Calu3 (cell line): ENCODE measurements around the gene GBF1. TPM values are rescaled to one million over a fixed set of nuclear protein-coding genes. Genes with fewer than 3 reads are reported as not detected.

Experiments used
- BruUV-seq: library from RNA; stranded (reverse); fragments of 400-500 nt; replicated peaks from 2 replicates; lab custom pipeline; 2021; lab: Mats Ljungman, UMichigan
- CTCF ChIA-PET: fragments of 300-600 bp; sonication (Branson Sonifier 250); formaldehyde crosslinking; loops from one replicate; lab custom pipeline; 2022; ENCODE audit warnings: antibody characterized with exemption; lab: Charles Lee
- DNase-seq: peaks from one replicate; pipeline ENCODE4 v3.0.0; 2022
- H3K27ac Mint-ChIP-seq: one replicate; pipeline ENCODE4 v1.8.0; 2022; ENCODE audit warnings: mixed read lengths; ENCODE audit not compliant: unreplicated experiment
- H3K27me3 Mint-ChIP-seq: one replicate; pipeline ENCODE4 v1.8.0; 2022; ENCODE audit warnings: mixed read lengths; ENCODE audit not compliant: unreplicated experiment
- H3K36me3 Mint-ChIP-seq: one replicate; pipeline ENCODE4 v1.8.0; 2022; ENCODE audit warnings: mild to moderate bottlenecking, moderate library complexity, mixed read lengths; ENCODE audit not compliant: insufficient read depth, unreplicated experiment
- H3K4me1 Mint-ChIP-seq: one replicate; pipeline ENCODE4 v1.8.0; 2022; ENCODE audit warnings: mild to moderate bottlenecking, low read depth, mixed read lengths; ENCODE audit not compliant: unreplicated experiment
- H3K4me3 Mint-ChIP-seq: one replicate; pipeline ENCODE4 v1.8.0; 2022; ENCODE audit warnings: mild to moderate bottlenecking, low read depth, moderate library complexity, mixed read lengths; ENCODE audit not compliant: unreplicated experiment
- H3K9me3 Mint-ChIP-seq: one replicate; pipeline ENCODE4 v1.8.0; 2022; ENCODE audit warnings: low read depth, mixed read lengths; ENCODE audit not compliant: unreplicated experiment
- intact Hi-C: fragments of 100-400 bp; cut with micrococcal nuclease; formaldehyde crosslinking; loops from one replicate; pipeline ENCODE4 v1.10.0; 2022; ENCODE audit not compliant: unreplicated experiment
- total RNA-seq: library from RNA; stranded (reverse); gene quantifications from 2 replicates; pipeline ENCODE4 v1.2.3, GENCODE V29; 2022
- TF ChIP-seq, protein P1 (sequence below): fragments of 200-600 bp; IDR thresholded peaks from one replicate; pipeline ENCODE4 v1.8.0; 2022; ENCODE audit warnings: antibody characterized with exemption; ENCODE audit not compliant: unreplicated experiment

The GBF1 gene
- total RNA-seq, 1 experiment from 2014 or later, result 36.1 TPM

DNA sequence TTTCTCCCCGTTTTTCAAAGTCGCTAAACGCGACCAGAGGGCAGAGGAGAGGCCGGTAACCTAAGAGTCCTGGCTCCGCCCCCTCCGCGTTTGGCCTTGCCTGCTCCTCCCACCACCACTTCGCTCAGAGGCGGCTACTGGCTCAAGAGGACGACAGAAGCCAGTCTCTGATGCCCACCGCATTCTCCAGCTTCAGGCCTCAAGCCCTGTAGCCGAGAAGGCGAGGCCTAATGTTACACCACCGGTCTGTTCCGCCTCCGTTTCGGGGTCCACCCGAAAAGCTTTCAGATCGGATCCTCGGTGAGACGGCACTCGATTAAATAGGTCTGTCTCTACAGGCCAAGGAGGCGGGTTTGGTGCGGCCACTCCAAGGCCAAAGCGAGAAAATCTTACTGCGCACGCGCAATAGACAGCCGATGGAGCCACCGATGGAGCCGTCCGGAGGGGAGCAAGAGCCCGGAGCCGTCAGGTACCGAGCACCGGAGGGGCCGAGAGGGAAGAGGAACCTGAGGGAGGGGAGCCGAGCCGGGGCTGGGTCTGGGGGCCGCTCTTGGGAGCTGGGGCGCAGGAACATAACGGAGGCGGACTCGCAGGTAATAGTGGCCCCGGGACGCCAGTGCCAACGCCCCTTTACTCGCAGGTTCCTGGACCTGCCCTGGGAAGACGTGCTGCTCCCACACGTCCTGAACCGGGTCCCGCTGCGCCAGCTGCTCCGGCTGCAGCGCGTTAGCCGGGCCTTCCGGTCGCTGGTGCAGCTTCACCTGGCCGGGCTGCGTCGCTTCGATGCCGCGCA, 175.6 kb downstream of the GBF1 start, which contains the start of gene FBXL15:
TSS of gene FBXL15 (plus strand) at position 123 of the 793 bp plus-strand sequence. CDS start at position 417, 294 bp downstream.
- Mint-ChIP-seq H3K9me3 (no peaks in the 10 kb centered on the region), H3K27ac (peak within 1 kb of the TSS; percentile 80), H3K4me1 (peaks cover 5% of the 10 kb centered on the region), H3K36me3 (peaks cover 48% of the 10 kb centered on the region), H3K27me3 (peaks cover 31% of the 10 kb centered on the region), H3K4me3 (peak within 1 kb of the TSS; percentile 92)
- CTCF ChIA-PET, result interaction anchor here (0.7 to 3.1 kb wide), 6 partner anchors 12 to 163 kb away, joined by 4 to 18 read pairs (median 5); partner anchors contain the start of genes CUEDC2 and NFKB2
- DNase-seq, result peak; percentile 88
- intact Hi-C loops, result no loop called here
- TF ChIP-seq, protein P1, sequence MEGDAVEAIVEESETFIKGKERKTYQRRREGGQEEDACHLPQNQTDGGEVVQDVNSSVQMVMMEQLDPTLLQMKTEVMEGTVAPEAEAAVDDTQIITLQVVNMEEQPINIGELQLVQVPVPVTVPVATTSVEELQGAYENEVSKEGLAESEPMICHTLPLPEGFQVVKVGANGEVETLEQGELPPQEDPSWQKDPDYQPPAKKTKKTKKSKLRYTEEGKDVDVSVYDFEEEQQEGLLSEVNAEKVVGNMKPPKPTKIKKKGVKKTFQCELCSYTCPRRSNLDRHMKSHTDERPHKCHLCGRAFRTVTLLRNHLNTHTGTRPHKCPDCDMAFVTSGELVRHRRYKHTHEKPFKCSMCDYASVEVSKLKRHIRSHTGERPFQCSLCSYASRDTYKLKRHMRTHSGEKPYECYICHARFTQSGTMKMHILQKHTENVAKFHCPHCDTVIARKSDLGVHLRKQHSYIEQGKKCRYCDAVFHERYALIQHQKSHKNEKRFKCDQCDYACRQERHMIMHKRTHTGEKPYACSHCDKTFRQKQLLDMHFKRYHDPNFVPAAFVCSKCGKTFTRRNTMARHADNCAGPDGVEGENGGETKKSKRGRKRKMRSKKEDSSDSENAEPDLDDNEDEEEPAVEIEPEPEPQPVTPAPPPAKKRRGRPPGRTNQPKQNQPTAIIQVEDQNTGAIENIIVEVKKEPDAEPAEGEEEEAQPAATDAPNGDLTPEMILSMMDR, result no peak
- no TSS peak for BruUV-seq

DNA sequence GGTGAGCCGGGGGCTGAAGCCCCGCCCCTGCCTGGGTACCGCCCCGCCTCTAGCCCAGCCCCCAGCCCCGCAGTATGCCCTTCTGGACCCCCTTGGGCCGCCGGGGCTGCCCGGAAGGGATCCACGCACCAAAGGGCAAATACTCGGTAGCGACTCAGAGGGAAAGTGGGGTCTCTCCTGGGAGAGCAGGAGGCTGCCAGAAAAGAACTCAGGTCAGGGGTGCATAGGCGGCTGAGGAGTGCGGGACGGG, 176.1 kb downstream of the GBF1 start:
- intact Hi-C loops, result no loop called here
- BruUV-seq, result no TSS peak
- Mint-ChIP-seq H3K9me3 (no peaks in the 10 kb centered on the region), H3K36me3 (peaks cover 48% of the 10 kb centered on the region), H3K27ac (peak overlapping the region; percentile 80), H3K4me1 (peaks cover 4% of the 10 kb centered on the region), H3K27me3 (peaks cover 25% of the 10 kb centered on the region), H3K4me3 (peak overlapping the region; percentile 92)
- TF ChIP-seq, protein P1, result no peak
- CTCF ChIA-PET, result interaction anchor here (1.0 to 3.1 kb wide), 6 partner anchors 11 to 191 kb away, joined by 4 to 18 read pairs (median 6); partner anchors contain the start of genes CUEDC2 and NFKB2
- no peak for DNase-seq

DNA sequence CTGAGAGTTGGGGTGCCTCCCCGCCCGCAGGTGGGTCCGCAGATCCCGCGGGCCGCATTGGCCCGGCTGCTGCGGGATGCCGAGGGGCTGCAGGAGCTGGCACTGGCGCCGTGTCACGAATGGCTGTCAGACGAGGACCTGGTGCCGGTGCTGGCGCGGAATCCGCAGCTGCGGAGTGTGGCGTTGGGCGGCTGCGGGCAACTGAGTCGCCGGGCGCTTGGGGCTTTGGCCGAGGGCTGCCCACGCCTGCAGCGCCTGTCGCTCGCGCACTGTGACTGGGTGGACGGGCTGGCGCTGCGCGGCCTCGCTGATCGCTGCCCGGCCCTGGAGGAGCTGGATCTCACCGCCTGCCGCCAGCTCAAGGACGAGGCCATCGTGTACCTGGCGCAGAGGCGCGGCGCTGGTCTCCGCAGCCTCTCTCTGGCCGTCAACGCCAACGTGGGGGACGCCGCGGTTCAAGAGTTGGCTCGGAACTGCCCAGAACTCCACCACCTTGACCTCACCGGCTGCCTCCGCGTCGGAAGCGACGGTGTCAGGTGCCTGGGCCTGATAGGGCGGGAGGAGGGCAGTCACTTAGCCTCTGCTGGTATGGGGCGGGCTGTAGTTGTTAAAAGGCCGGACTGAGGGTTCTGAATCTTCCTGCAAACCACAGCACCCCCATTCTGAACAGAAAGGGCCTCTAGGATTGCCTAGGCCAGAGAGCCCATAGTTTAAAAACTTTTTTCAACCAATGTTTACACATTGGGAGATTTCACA, 176.6 kb downstream of the GBF1 start:
- BruUV-seq, result TSS peak; percentile 30
- Mint-ChIP-seq H3K27ac (peak overlapping the region; percentile 80), H3K4me1 (peaks cover 9% of the 10 kb centered on the region), H3K9me3 (no peaks in the 10 kb centered on the region), H3K4me3 (peak overlapping the region; percentile 92), H3K36me3 (peaks cover 48% of the 10 kb centered on the region), H3K27me3 (peaks cover 20% of the 10 kb centered on the region)
- DNase-seq, result peak; percentile 33
- CTCF ChIA-PET, result interaction anchor here (0.6 to 3.1 kb wide), 6 partner anchors 19 to 252 kb away, joined by 3 to 18 read pairs (median 6); partner anchors contain the start of gene NFKB2
- intact Hi-C loops, result no loop called here
- TF ChIP-seq, protein P1, result no peak

DNA sequence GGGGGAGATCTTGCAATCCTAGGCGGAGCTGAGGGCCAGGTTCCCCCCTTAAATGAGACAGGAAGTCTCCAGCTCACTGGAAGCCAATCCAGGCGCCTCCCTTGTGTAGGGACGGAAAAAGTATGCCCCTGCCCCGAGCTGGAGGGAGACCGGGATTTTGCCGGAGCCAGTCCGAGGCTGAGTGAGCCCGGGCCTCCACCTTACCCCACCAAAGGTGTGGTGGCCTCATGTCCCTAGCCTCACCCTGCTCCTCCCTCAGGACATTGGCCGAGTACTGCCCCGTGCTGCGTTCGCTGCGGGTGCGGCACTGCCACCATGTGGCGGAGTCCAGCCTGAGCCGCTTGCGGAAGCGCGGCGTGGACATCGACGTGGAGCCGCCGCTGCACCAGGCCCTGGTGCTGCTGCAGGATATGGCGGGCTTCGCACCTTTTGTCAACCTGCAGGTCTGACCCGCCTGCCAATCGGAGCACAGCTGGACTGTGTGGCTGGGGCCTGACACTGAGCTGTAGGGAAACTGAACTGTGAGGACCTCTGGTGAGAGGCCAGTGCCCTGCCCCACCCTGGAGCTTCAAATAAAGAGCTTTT, 177.3 kb downstream of the GBF1 start:
- Mint-ChIP-seq H3K9me3 (no peaks in the 10 kb centered on the region), H3K4me3 (peak overlapping the region; percentile 92), H3K4me1 (peaks cover 16% of the 10 kb centered on the region), H3K36me3 (peaks cover 48% of the 10 kb centered on the region), H3K27me3 (peaks cover 13% of the 10 kb centered on the region), H3K27ac (no peak overlapping the region)
- peak; percentile 84 for DNase-seq
- BruUV-seq, result TSS peak; percentile 45
- intact Hi-C loops, result no loop called here
- TF ChIP-seq, protein P1, result peak; percentile 68
- CTCF ChIA-PET, result interaction anchor here (0.6 to 3.1 kb wide), 7 partner anchors 10 to 253 kb away, joined by 3 to 18 read pairs (median 4); partner anchors contain the start of gene NFKB2
